ENCODE data around the gene TNFSF12. TPM values are rescaled to one million over a fixed set of nuclear protein-coding genes. Genes with fewer than 3 reads are reported as not detected.

The TNFSF12 gene
- polyA plus RNA-seq, 1 of the 3 experiments (the other 2 are of a cell fraction) = 47.6 TPM

DNA sequence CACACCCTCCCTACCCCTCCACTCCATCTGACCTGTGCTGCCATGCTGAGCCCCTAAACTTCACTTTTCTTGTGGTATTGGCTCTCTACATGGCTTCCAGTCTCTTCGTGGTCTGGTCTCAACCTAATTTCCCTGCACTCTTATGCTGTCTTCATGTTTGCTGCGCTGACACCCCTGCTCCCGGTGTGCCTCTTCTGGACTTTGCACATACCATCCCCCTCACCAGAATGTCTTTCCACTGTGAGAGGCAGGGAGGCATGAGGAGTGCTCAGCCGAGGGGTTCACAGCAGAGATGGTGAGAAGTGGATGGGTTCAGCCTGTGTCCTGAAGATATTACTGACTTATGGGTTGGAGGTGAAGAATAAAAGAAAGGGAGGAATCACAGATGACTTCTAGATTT, 2.5 kb downstream of the TNFSF12 start:
- WGBS (ENCODE audit: low lambda C conversion rate) = 93% methylated on average over 4 of the region's 4 CpGs
- no peaks in the 10 kb centered on the region for H4K20me1 ChIP-seq (ENCODE audit: insufficient read depth)
- TF ChIP-seq CHD2 (IDR thresholded peaks at IDR 0.05; ENCODE audit: low read length, partially characterized antibody) (no peak), RCOR1 (IDR thresholded peaks at IDR 0.05; ENCODE audit: low read length) (no peak), USF1 (IDR thresholded peaks at IDR 0.05; ENCODE audit: borderline replicate concordance, low read depth) (no peak), SIN3A (IDR thresholded peaks at IDR 0.05; ENCODE audit: borderline replicate concordance, low read depth, low read length) (no peak), GATA2 (CRISPR knock-in tag; IDR thresholded peaks at IDR 0.05) (no peak), TAF1 (IDR thresholded peaks at IDR 0.05; ENCODE audit: borderline replicate concordance, low read depth, low read length) (no peak), POLR2AphosphoS5 (IDR thresholded peaks at IDR 0.05; ENCODE audit: low read depth, low read length) (no peak), RAD21 (IDR thresholded peaks at IDR 0.05; ENCODE audit: low read length) (no peak), ELF1 (IDR thresholded peaks at IDR 0.05) (no peak), RXRA (IDR thresholded peaks at IDR 0.05; ENCODE audit: borderline replicate concordance, low read depth) (no peak), RFX5 (IDR thresholded peaks at IDR 0.05; ENCODE audit: low read length) (no peak), FOXM1 (IDR thresholded peaks at IDR 0.05; ENCODE audit: low read depth) (no peak)
- TF ChIP-seq, protein P1, sequence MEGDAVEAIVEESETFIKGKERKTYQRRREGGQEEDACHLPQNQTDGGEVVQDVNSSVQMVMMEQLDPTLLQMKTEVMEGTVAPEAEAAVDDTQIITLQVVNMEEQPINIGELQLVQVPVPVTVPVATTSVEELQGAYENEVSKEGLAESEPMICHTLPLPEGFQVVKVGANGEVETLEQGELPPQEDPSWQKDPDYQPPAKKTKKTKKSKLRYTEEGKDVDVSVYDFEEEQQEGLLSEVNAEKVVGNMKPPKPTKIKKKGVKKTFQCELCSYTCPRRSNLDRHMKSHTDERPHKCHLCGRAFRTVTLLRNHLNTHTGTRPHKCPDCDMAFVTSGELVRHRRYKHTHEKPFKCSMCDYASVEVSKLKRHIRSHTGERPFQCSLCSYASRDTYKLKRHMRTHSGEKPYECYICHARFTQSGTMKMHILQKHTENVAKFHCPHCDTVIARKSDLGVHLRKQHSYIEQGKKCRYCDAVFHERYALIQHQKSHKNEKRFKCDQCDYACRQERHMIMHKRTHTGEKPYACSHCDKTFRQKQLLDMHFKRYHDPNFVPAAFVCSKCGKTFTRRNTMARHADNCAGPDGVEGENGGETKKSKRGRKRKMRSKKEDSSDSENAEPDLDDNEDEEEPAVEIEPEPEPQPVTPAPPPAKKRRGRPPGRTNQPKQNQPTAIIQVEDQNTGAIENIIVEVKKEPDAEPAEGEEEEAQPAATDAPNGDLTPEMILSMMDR (IDR thresholded peaks at IDR 0.05) = no peak

GRCh38 chr17:7552621-7553051, 3.8 kb downstream of the TNFSF12 start:
- TF ChIP-seq PBX3 (IDR thresholded peaks at IDR 0.05) (no peak), EP300 (IDR thresholded peaks at IDR 0.05; ENCODE audit: borderline replicate concordance in 1 of 2, low read depth in 1 of 2, low read length in 1 of 2) (no peak), SIN3A (IDR thresholded peaks at IDR 0.05; ENCODE audit: borderline replicate concordance, low read depth, low read length) (no peak), GATA2 (CRISPR knock-in tag; IDR thresholded peaks at IDR 0.05) (no peak), YY1 (IDR thresholded peaks at IDR 0.05; ENCODE audit: low read depth) (no peak), GABPA (IDR thresholded peaks at IDR 0.05; ENCODE audit: low read depth) (no peak), TEAD4 (IDR thresholded peaks at IDR 0.05; ENCODE audit: borderline replicate concordance, insufficient read depth) (no peak), FOSL2 (IDR thresholded peaks at IDR 0.05; ENCODE audit: borderline replicate concordance, low read depth) (no peak), RCOR1 (IDR thresholded peaks at IDR 0.05; ENCODE audit: low read length) (no peak)
- TF ChIP-seq, protein P1 (IDR thresholded peaks at IDR 0.05) = no peak
- no peak for DNase-seq
- ChIA-PET CTCF (interaction anchor here (0.8 to 7.8 kb wide), 3 partner anchors 8 to 38 kb away, joined by 3 to 55 read pairs (median 4); partner anchors contain the start of gene SENP3), POLR2A (interaction anchor here (0.7 kb wide), 1 partner anchor 35 kb away, joined by 4 read pairs; no protein-coding TSS in a partner anchor)
- Histone ChIP-seq H3K9me2 (no peaks in the 10 kb centered on the region), H3K4me1 (ENCODE audit: control insufficient read depth in 1 of 2, insufficient read depth in 2 of 2, low read depth in 1 of 2, low read length in 1 of 2) (peaks cover 0 to 15% of the 10 kb centered on the region in 2 experiments; a peak in 1 of 4 replicates), H3F3A (replicated peaks; ENCODE audit: insufficient read depth) (no peaks in the 10 kb centered on the region), H4K20me1 (ENCODE audit: insufficient read depth) (no peaks in the 10 kb centered on the region), H3K27me3 (ENCODE audit: insufficient read depth) (no peaks in the 10 kb centered on the region), H3K79me2 (ENCODE audit: insufficient read depth) (no peaks in the 10 kb centered on the region), H2AFZ (ENCODE audit: low read depth) (no peak overlapping the region), H3K36me3 (replicated peaks in 1 of 2; ENCODE audit: control insufficient read depth in 1 of 2, insufficient read depth in 2 of 2, low read length in 1 of 2) (peaks cover 0 to 4% of the 10 kb centered on the region in 2 experiments), H3K9me3 (no peaks in the 10 kb centered on the region), H3K9ac (no peak overlapping the region), H3K4me2 (no peak overlapping the region), H3K27ac (ENCODE audit: low read depth in 2 of 2, low read length in 1 of 2) (no peak overlapping the region), H3K4me3 (ENCODE audit: low read depth in 2 of 2, low read length in 1 of 2) (no peak overlapping the region)
- 72% methylated on average over 6 of the region's 6 CpGs for WGBS (ENCODE audit: low lambda C conversion rate)

More for the DNA sequence above, 2.5 kb downstream of the TNFSF12 start:
- Histone ChIP-seq H3K36me3 (replicated peaks in 1 of 2; ENCODE audit: control insufficient read depth in 1 of 2, insufficient read depth in 2 of 2, low read length in 1 of 2) (peaks cover 0 to 4% of the 10 kb centered on the region in 2 experiments), H3K9me2 (no peaks in the 10 kb centered on the region), H3K9me3 (no peaks in the 10 kb centered on the region), H3K4me3 (ENCODE audit: low read depth in 2 of 2, low read length in 1 of 2) (no peak overlapping the region), H2AFZ (ENCODE audit: low read depth) (no peak overlapping the region), H3K79me2 (ENCODE audit: insufficient read depth) (no peaks in the 10 kb centered on the region), H3K4me2 (no peak overlapping the region), H3K27me3 (ENCODE audit: insufficient read depth) (no peaks in the 10 kb centered on the region), H3K9ac (no peak overlapping the region), H3F3A (replicated peaks; ENCODE audit: insufficient read depth) (no peaks in the 10 kb centered on the region), H3K4me1 (ENCODE audit: control insufficient read depth in 1 of 2, insufficient read depth in 2 of 2, low read depth in 1 of 2, low read length in 1 of 2) (peaks cover 0 to 8% of the 10 kb centered on the region in 2 experiments; a peak in 1 of 4 replicates), H3K27ac (ENCODE audit: low read depth in 2 of 2, low read length in 1 of 2) (no peak overlapping the region)
- DNase-seq = no peak
- ChIA-PET POLR2A (no interaction called here), CTCF (interaction anchor here (1.6 to 7.8 kb wide), 2 partner anchors 10 to 36 kb away, joined by 3 to 55 read pairs; partner anchors contain the start of gene SENP3)
